ENCODE measurements around the gene SRSF7. TPM values are rescaled to one million over a fixed set of nuclear protein-coding genes. Genes with fewer than 3 reads are reported as not detected.
A peak's percentile ranks its signal among the peaks of the same experiment; 100 is the strongest.

Gene SRSF7
- total and polyA plus RNA-seq, 9 of the 15 experiments (the other 6 are each of a cell fraction or from before 2014, with no cell fraction given) = 219 to 726 (median 375) TPM

GRCh38 chr2:38797250-38797676 is 46.1 kb upstream of the SRSF7 start:
- BruUV-seq (replicated peaks) = no TSS peak
- no peaks in the 10 kb centered on the region for H3K27me3 ChIP-seq (ENCODE audit: control insufficient read depth in 2 of 2, insufficient read depth in 2 of 2, low read length in 2 of 2)
- no peaks in the 10 kb centered on the region for H3K79me2 ChIP-seq (ENCODE audit: control insufficient read depth, insufficient read depth, low read length)
- no peaks in the 10 kb centered on the region for H3K9me1 ChIP-seq (ENCODE audit: control insufficient read depth, insufficient read depth, low read length)
- H4K20me1 ChIP-seq (replicated peaks; ENCODE audit: control insufficient read depth, insufficient read depth, low read length) = no peaks in the 10 kb centered on the region
- DNase-seq (ENCODE audit: extremely low read depth in 1 of 4, low spot score in 3 of 4) (no peak), FAIRE-seq (no peak), ATAC-seq (no peak)
- no peak overlapping the region for H3K4me3 ChIP-seq
- H3K4me1 ChIP-seq (replicated peaks in 1 of 2; ENCODE audit: control insufficient read depth in 2 of 2, insufficient read depth in 2 of 2, low read length in 2 of 2) = no peaks in the 10 kb centered on the region
- ChIA-PET POLR2A (interaction anchor here (0.6 to 1.4 kb wide), 4 partner anchors 22 to 46 kb away, joined by 3 to 6 read pairs (median 4); partner anchors contain the start of gene SRSF7), CTCF (ENCODE audit: low intra/inter-chr PET ratio) (no interaction called here)
- no peaks in the 10 kb centered on the region for H3K9me3 ChIP-seq (replicated peaks; ENCODE audit: control insufficient read depth, insufficient read depth, low read depth, low read length)
- no peak overlapping the region for H3K4me2 ChIP-seq (ENCODE audit: insufficient read depth, low read length)
- in situ Hi-C loops (cut with MboI) (no loop called here), intact Hi-C loops (cut with micrococcal nuclease) (no loop called here)
- no peak overlapping the region for H3K27ac ChIP-seq (ENCODE audit: extremely low read depth, low read depth, low read length)
- H3K9ac ChIP-seq (ENCODE audit: insufficient read depth in 1 of 2, low read depth in 2 of 2, low read length in 2 of 2) = no peak overlapping the region
- peaks cover 11% of the 10 kb centered on the region; the same call in 1 of the 3 replicates for H3K36me3 ChIP-seq (ENCODE audit: control insufficient read depth, insufficient read depth, low read length)
- H2AFZ ChIP-seq (ENCODE audit: low read depth, low read length) = no peak overlapping the region
- 64% methylated on average over 10 of the region's 10 CpGs for WGBS (ENCODE audit: insufficient coverage, low coverage, missing lambda C conversion rate)
- TF ChIP-seq ZNF77 (CRISPR knock-in tag; IDR thresholded peaks at IDR 0.05) (no peak), STAT5B (CRISPR knock-in tag; IDR thresholded peaks at IDR 0.05) (no peak), LARP7 (IDR thresholded peaks at IDR 0.05) (no peak), MED1 (CRISPR knock-in tag; IDR thresholded peaks at IDR 0.05; ENCODE audit: borderline replicate concordance) (no peak), ZC3H11A (IDR thresholded peaks at IDR 0.05; ENCODE audit: low read depth, low read length) (no peak), SNIP1 (IDR thresholded peaks at IDR 0.05; ENCODE audit: low read depth) (no peak), GATAD2B (IDR thresholded peaks at IDR 0.05; ENCODE audit: borderline replicate concordance) (no peak), CTCF (IDR thresholded peaks at IDR 0.05 in 2 of 3, conservative IDR thresholded peaks at IDR 0.05 in 1 of 3; ENCODE audit: insufficient read depth in 2 of 3, low read depth in 1 of 3, low read length in 3 of 3) (no peak), TRIM24 (IDR thresholded peaks at IDR 0.05) (no peak), TOE1 (IDR thresholded peaks at IDR 0.05; ENCODE audit: borderline replicate concordance) (no peak), TOE1 (CRISPR knock-in tag; IDR thresholded peaks at IDR 0.05; ENCODE audit: borderline replicate concordance, low read depth) (no peak), CEBPB (tag; IDR thresholded peaks at IDR 0.05) (no peak), ZNF584 (CRISPR knock-in tag; IDR thresholded peaks at IDR 0.05; ENCODE audit: low read depth) (no peak), MEIS2 (IDR thresholded peaks at IDR 0.05; ENCODE audit: partially characterized antibody) (no peak), TEAD4 (IDR thresholded peaks at IDR 0.05; ENCODE audit: low read length) (peak; percentile 65), TEAD4 (CRISPR knock-in tag; IDR thresholded peaks at IDR 0.05; ENCODE audit: borderline replicate concordance) (no peak), SREBF1 (IDR thresholded peaks at IDR 0.05; ENCODE audit: borderline replicate concordance, low read depth, low read length) (no peak), TRIM25 (IDR thresholded peaks at IDR 0.05; ENCODE audit: borderline replicate concordance) (no peak), SNAPC5 (CRISPR knock-in tag; IDR thresholded peaks at IDR 0.05) (no peak), ZNF76 (CRISPR knock-in tag; IDR thresholded peaks at IDR 0.05; ENCODE audit: borderline replicate concordance) (no peak)
- TF ChIP-seq, protein P1, sequence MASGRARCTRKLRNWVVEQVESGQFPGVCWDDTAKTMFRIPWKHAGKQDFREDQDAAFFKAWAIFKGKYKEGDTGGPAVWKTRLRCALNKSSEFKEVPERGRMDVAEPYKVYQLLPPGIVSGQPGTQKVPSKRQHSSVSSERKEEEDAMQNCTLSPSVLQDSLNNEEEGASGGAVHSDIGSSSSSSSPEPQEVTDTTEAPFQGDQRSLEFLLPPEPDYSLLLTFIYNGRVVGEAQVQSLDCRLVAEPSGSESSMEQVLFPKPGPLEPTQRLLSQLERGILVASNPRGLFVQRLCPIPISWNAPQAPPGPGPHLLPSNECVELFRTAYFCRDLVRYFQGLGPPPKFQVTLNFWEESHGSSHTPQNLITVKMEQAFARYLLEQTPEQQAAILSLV (tag; IDR thresholded peaks at IDR 0.05) = no peak

All from K562 (cell line).